Right renal pelvis (tissue), 4 donors: Measurements from ENCODE around the gene NSUN6. TPM values are rescaled to one million over a fixed set of nuclear protein-coding genes. Genes with fewer than 3 reads are reported as not detected.

Experiments used
- DNase-seq, 4 donors: peaks; one replicate each; pipeline ENCODE4 v3.0.0-alpha.2; 2013; ENCODE audit warnings: low read depth in 4 of 4, low spot score in 3 of 4, missing footprints in 1 of 4
- polyA plus RNA-seq, 4 donors: library from polyadenylated mRNA; unstranded; fragments of 120-200 nt; gene quantifications; one replicate each; pipeline ENCODE4 v1.2.1, GENCODE V29; 2013; ENCODE audit not compliant: insufficient read length in 4 of 4

NSUN6 gene
- polyA plus RNA-seq = 10 to 100 TPM; 21.6 to 32.4 (median 22.6) TPM

GRCh38 chr10:18651324-18652007, at the start of gene NSUN6:
Gene NSUN6, minus strand, starts transcription at chr10:18651587. Its CDS starts 384 bp downstream, at chr10:18651203.
- DNase-seq = peak; percentile 78 to 86 (median 81)

- DNase-seq = no peak
Measured at GRCh38 chr10:18699849-18700840, 48.8 kb upstream of the NSUN6 start.

GRCh38 chr10:18690541-18690940, 39.2 kb upstream of the NSUN6 start:
- DNase-seq = no peak

GRCh38 chr10:18689498-18689897, 38.1 kb upstream of the NSUN6 start:
- peak in 2 of 4 donors; percentile 20 to 28 for DNase-seq

GRCh38 chr10:18687706-18688105, 36.3 kb upstream of the NSUN6 start:
- no peak for DNase-seq

GRCh38 chr10:18687195-18687594, 35.8 kb upstream of the NSUN6 start:
- no peak for DNase-seq

GRCh38 chr10:18685555-18685954, 34.2 kb upstream of the NSUN6 start:
- DNase-seq = no peak

- no peak for DNase-seq
Measured at GRCh38 chr10:18684953-18685352, 33.6 kb upstream of the NSUN6 start.

GRCh38 chr10:18684416-18684815, 33.0 kb upstream of the NSUN6 start:
- DNase-seq = no peak

- no peak for DNase-seq
Measured at GRCh38 chr10:18683427-18683826, 32.0 kb upstream of the NSUN6 start.

- DNase-seq = no peak
Measured at GRCh38 chr10:18681971-18682411, 30.6 kb upstream of the NSUN6 start.

- no peak for DNase-seq
Measured at GRCh38 chr10:18681366-18681765, 30.0 kb upstream of the NSUN6 start.

- no peak for DNase-seq
Measured at GRCh38 chr10:18680754-18681153, 29.4 kb upstream of the NSUN6 start.

- DNase-seq = no peak
Measured at GRCh38 chr10:18675086-18675801, 23.9 kb upstream of the NSUN6 start.

GRCh38 chr10:18668026-18668425, 16.6 kb upstream of the NSUN6 start:
- no peak for DNase-seq

- DNase-seq = no peak
Measured at GRCh38 chr10:18666810-18667209, 15.4 kb upstream of the NSUN6 start.

- DNase-seq = no peak
Measured at GRCh38 chr10:18665815-18666558, 14.6 kb upstream of the NSUN6 start.

GRCh38 chr10:18664841-18665478, 13.6 kb upstream of the NSUN6 start:
- DNase-seq = no peak

- DNase-seq = no peak
Measured at GRCh38 chr10:18660816-18661431, 9.5 kb upstream of the NSUN6 start.
